Stromal cell of bone marrow (primary cell): ENCODE results near the gene OR9Q1.
"Not testable (repeated sequence)": the region's sequence is repeated elsewhere in the genome, so short reads cannot be mapped to it uniquely, and the experiment has no call there.

Experiments used
- DNase-seq: peaks from one replicate; pipeline ENCODE4 v3.0.0-alpha.2; 2012; ENCODE audit warnings: low read depth

The OR9Q1 gene

DNA sequence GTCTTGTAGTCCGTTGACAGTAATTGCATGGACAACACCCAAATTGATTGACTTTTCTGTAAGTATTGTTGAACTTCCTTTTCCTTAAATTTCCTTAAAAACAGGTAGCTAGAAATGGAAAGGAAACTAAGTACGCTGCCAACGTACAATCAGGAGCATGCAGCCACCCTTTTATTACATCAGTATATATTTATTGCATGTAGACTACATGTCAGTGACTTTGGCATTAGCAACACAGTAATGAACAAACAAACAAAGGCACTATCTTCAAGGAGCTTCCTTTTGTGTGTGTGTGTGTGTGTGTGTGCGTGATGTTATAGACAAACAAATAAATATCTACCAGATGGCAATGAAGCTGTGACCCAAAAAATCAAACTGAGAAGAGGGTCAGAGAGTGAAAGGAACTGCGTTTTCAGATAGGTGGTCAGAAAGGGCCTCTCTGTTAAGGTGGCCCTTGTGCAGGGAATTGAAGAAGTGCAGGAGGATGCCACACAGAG, at the start of gene OR9Q1:
TSS of gene OR9Q1 (plus strand) at position 447 of the 497 bp plus-strand sequence. CDS start 155,564 bp downstream, outside the sequence.
- no peak for DNase-seq

GRCh38 chr11:57974132-57974531, 49.5 kb upstream of the OR9Q1 start:
- no peak for DNase-seq

GRCh38 chr11:57974848-57975601, 48.7 kb upstream of the OR9Q1 start:
- no peak for DNase-seq

GRCh38 chr11:57977709-57978108, 46.0 kb upstream of the OR9Q1 start:
- DNase-seq, result no peak

DNA sequence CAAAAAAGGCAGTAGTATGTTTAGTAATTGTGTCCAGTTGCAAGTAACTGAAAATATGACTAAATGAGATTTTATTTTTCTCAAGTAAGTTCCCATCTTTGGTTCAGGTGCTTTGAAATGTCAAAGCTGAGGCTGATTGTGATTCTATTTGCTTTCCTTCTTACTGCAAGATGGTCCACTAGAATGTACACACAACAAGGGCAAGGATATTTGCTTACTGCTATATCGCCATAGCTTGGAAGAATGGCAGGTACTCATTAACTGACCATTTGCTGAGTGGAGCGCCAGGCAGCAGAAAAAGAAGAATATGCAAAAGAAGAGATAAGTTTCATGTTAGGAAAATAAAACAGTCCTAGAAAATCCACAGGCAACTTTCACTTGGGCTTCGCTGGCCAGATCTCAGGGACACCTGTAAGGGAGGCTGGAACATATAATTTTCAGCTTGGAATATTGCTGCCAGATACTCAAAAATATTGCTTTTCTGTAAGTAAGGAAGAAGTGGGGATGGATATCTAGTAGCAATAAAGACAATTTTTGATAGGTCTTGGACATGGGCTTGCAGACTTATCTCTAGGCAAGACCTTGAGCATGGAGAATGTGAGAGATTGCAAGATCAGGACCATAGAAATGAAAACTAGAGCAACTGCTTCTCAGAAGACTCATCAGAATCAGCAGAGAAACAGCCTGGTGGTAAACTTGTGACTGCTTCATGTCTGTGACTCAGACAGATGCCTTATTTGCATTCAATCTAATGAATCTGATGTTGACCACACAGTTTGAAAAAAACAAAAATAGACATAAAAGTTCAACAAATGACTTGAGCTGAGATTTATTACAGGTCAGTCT, 44.8 kb upstream of the OR9Q1 start:
- DNase-seq, result peak; percentile 13

- DNase-seq, result peak; percentile 28
Measured at GRCh38 chr11:57979532-57980079, 44.1 kb upstream of the OR9Q1 start.

GRCh38 chr11:57980201-57980600, 43.5 kb upstream of the OR9Q1 start:
- DNase-seq, result no peak

- DNase-seq, result no peak
Measured at GRCh38 chr11:57981536-57981935, 42.1 kb upstream of the OR9Q1 start.

DNA sequence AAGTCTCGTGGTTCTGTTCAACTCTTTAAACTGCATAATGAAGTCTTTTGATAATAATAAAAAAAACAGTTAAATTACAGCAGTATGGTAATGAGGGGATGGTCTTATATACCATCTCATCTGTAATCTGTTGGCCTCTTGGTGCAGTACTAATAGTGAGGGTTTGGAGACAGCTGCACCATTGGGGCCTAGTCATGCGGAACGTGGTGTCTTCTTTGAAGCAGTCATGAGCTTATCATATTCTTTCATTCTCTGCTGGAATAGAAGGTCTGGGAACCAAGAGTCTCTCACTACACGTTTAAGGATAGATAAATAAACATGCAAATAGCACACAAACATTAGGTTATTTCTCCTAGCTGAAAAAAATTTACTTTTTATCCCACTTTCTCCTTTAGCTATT, 40.9 kb upstream of the OR9Q1 start:
- no peak for DNase-seq

GRCh38 chr11:57983191-57983590, 40.5 kb upstream of the OR9Q1 start:
- DNase-seq, result peak; percentile 28

- not testable (repeated sequence) for DNase-seq
Measured at GRCh38 chr11:57999523-57999922, 24.2 kb upstream of the OR9Q1 start.

GRCh38 chr11:58000021-58000420, 23.7 kb upstream of the OR9Q1 start:
- DNase-seq, result not testable (repeated sequence)

GRCh38 chr11:58000699-58001098, 23.0 kb upstream of the OR9Q1 start:
- no peak for DNase-seq

- no peak for DNase-seq
Measured at GRCh38 chr11:58003036-58003435, 20.6 kb upstream of the OR9Q1 start.

GRCh38 chr11:58003591-58003990, 20.1 kb upstream of the OR9Q1 start:
- DNase-seq, result no peak

GRCh38 chr11:58004664-58005063, 19.0 kb upstream of the OR9Q1 start:
- no peak for DNase-seq

DNA sequence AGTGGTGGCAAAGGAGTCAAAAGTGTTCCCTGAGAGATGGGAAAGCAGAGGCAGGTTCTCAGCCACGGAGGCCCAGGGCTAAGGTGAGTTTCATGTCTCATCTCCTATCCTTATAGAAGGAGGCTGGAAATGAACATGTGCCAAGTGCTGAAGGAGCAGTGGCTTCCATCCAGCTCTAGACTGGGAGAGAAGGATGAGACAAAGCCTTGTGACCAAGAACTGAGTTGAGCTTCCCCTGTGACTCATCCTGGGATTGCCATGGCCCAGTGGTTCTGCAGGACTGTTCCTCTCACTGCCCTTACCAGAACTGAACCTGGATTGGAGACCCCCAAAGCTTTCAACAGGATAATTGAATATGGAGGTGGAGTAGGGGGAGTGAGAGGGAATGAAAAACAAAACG, 16.7 kb upstream of the OR9Q1 start:
- DNase-seq, result peak; percentile 83

GRCh38 chr11:58011771-58012170, 11.9 kb upstream of the OR9Q1 start:
- DNase-seq, result no peak

GRCh38 chr11:58024601-58025091, 965 bp downstream of the OR9Q1 start:
- peak; percentile 90 for DNase-seq

DNA sequence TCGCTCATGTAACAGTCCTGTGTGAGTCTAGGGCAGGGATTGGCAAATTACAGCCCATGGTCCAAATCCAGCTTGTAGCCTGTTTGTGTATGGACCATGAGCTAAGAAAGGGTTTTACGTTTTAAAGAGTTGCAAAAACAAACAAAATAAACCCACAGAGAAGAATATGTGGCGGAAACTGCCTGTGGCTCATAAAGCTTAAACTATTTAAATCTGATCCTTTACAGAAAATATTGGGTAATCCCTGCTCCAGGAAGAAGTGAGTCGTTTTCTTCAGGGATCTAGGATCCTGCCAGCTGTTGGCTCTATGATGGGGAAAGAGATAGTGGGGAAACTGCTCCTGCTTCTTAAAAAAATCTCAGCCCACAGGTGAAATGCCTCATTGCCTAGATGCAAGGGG, 3.7 kb downstream of the OR9Q1 start:
- DNase-seq, result peak; percentile 81

- peak; percentile 43 for DNase-seq
Measured at GRCh38 chr11:58028687-58029411, 5.2 kb downstream of the OR9Q1 start.

DNA sequence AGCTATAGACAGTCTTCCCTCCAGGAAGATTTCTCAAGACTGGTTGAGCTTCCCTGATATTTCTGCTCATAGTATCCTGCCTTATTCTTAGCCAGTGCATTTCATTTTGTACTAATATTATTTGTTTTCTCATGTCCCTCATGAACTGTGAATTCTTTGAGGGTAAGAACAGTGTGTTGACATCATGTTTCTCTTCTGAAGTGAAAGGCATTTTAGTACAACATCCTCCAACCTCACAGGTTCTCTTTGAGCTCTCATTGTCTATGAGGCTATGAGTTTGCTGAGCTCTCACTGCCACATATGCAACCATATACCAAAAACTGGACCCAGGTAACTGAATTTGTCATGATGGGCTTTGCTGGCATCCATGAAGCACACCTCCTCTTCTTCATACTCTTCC, 7.0 kb downstream of the OR9Q1 start, which contains the start of gene OR6Q1:
TSS of gene OR6Q1 (plus strand) at position 301 of the 400 bp plus-strand sequence. CDS start at position 301, 0 bp downstream.
- no peak for DNase-seq
